PC-3 (cell line): ENCODE data around the gene C1orf116.

Experiments used
- EZH2 ChIP-seq: fragments of 300-600 bp; sonication (generic); IDR thresholded peaks from one replicate; pipeline ENCODE4 v1.6.1; 2017; ENCODE audit warnings: antibody characterized with exemption, mild to moderate bottlenecking, low read length; ENCODE audit not compliant: unreplicated experiment
- EZH2phosphoT487 ChIP-seq: fragments of 300-600 bp; sonication (generic); IDR thresholded peaks from 2 replicates; pipeline ENCODE4 v1.6.1; 2018; ENCODE audit warnings: mild to moderate bottlenecking, antibody characterized with exemption, low read length, borderline replicate concordance
- TF ChIP-seq, protein P1 (sequence below): fragments of 300-600 bp; sonication (generic); conservative IDR thresholded peaks from 2 replicates; pipeline ENCODE4 v1.5.1; 2017; ENCODE audit warnings: antibody characterized with exemption, low read depth, mild to moderate bottlenecking, low read length

DNA sequence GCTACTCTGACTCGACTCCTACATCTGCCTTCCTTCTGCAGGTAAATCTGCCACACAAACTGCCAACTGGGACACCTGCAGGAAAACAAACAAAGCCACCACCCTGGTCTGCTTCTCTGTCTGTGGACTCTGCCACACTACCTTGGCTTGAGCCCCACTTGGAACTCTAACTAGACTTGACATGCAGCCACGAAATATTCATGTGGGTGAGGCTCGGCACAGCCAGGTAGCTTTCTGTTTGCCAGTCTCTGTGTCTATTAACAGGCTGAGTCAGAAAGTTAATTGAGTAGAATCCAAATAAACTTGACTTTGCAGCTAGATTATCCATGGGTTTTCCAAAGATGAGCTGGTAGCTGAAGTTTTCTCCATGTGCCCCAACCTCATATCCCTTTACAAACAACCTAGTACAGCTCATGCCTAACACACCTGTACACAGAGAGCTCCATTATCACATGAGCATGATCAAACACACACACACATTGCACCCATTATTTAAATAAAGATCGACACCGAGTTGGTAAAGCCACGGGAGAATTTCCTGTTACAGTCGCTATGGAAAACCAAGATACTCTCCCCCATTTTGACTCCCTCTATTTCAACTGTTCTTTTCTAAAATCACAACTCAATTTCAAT lies 808 bp downstream of the C1orf116 start:
- TF ChIP-seq, protein P1, sequence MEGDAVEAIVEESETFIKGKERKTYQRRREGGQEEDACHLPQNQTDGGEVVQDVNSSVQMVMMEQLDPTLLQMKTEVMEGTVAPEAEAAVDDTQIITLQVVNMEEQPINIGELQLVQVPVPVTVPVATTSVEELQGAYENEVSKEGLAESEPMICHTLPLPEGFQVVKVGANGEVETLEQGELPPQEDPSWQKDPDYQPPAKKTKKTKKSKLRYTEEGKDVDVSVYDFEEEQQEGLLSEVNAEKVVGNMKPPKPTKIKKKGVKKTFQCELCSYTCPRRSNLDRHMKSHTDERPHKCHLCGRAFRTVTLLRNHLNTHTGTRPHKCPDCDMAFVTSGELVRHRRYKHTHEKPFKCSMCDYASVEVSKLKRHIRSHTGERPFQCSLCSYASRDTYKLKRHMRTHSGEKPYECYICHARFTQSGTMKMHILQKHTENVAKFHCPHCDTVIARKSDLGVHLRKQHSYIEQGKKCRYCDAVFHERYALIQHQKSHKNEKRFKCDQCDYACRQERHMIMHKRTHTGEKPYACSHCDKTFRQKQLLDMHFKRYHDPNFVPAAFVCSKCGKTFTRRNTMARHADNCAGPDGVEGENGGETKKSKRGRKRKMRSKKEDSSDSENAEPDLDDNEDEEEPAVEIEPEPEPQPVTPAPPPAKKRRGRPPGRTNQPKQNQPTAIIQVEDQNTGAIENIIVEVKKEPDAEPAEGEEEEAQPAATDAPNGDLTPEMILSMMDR: no peak
- TF ChIP-seq EZH2 (no peak), EZH2phosphoT487 (no peak)
